ENCODE data around the gene ZMYND11.

ZMYND11 gene

GRCh38 chr10:279655-280054, 144.4 kb downstream of the ZMYND11 start:
- Histone ChIP-seq H3K27me3 (replicated peaks; ENCODE audit: control insufficient read depth, insufficient read depth, low read length) (no peaks in the 10 kb centered on the region), H3K4me3 (replicated peaks; ENCODE audit: low read depth, low read length) (no peak overlapping the region), H3K36me3 (ENCODE audit: control insufficient read depth, insufficient read depth, low read length) (no peaks in the 10 kb centered on the region)
- DNase-seq (ENCODE audit: extremely low read depth, insufficient read length): no peak
- peak; percentile 18 for TF ChIP-seq CTCF (IDR thresholded peaks at IDR 0.05; ENCODE audit: insufficient read depth, low read length, poor library complexity, severe bottlenecking)

- Histone ChIP-seq H3K4me3 (replicated peaks; ENCODE audit: low read depth, low read length) (no peak overlapping the region), H3K27me3 (replicated peaks; ENCODE audit: control insufficient read depth, insufficient read depth, low read length) (no peaks in the 10 kb centered on the region), H3K36me3 (ENCODE audit: control insufficient read depth, insufficient read depth, low read length) (no peaks in the 10 kb centered on the region)
- peak; percentile 30 for DNase-seq (ENCODE audit: extremely low read depth, insufficient read length)
- TF ChIP-seq CTCF (IDR thresholded peaks at IDR 0.05; ENCODE audit: insufficient read depth, low read length, poor library complexity, severe bottlenecking): no peak
These were observed 147.3 kb downstream of the ZMYND11 start for GRCh38 chr10:282294-283139.

GRCh38 chr10:283140-283479, 147.9 kb downstream of the ZMYND11 start:
- DNase-seq (ENCODE audit: extremely low read depth, insufficient read length): no peak
- Histone ChIP-seq H3K27me3 (replicated peaks; ENCODE audit: control insufficient read depth, insufficient read depth, low read length) (no peaks in the 10 kb centered on the region), H3K4me3 (replicated peaks; ENCODE audit: low read depth, low read length) (no peak overlapping the region), H3K36me3 (ENCODE audit: control insufficient read depth, insufficient read depth, low read length) (no peaks in the 10 kb centered on the region)
- no peak for TF ChIP-seq CTCF (IDR thresholded peaks at IDR 0.05; ENCODE audit: insufficient read depth, low read length, poor library complexity, severe bottlenecking)

GRCh38 chr10:283916-284356, 148.7 kb downstream of the ZMYND11 start:
- no peak overlapping the region for H3K4me3 ChIP-seq (replicated peaks; ENCODE audit: low read depth, low read length)
- no peaks in the 10 kb centered on the region for H3K27me3 ChIP-seq (replicated peaks; ENCODE audit: control insufficient read depth, insufficient read depth, low read length)
- no peaks in the 10 kb centered on the region for H3K36me3 ChIP-seq (ENCODE audit: control insufficient read depth, insufficient read depth, low read length)
- TF ChIP-seq CTCF (IDR thresholded peaks at IDR 0.05; ENCODE audit: insufficient read depth, low read length, poor library complexity, severe bottlenecking): peak; percentile 9
- DNase-seq (ENCODE audit: extremely low read depth, insufficient read length): peak; percentile 65

GRCh38 chr10:285216-285615, 150.0 kb downstream of the ZMYND11 start:
- Histone ChIP-seq H3K36me3 (ENCODE audit: control insufficient read depth, insufficient read depth, low read length) (no peaks in the 10 kb centered on the region), H3K4me3 (replicated peaks; ENCODE audit: low read depth, low read length) (no peak overlapping the region), H3K27me3 (replicated peaks; ENCODE audit: control insufficient read depth, insufficient read depth, low read length) (no peaks in the 10 kb centered on the region)
- DNase-seq (ENCODE audit: extremely low read depth, insufficient read length): no peak
- TF ChIP-seq CTCF (IDR thresholded peaks at IDR 0.05; ENCODE audit: insufficient read depth, low read length, poor library complexity, severe bottlenecking): no peak

Data from GM06990 (cell line).